ENCODE results near the gene WNK2.
"Not testable (repeated sequence)": the region's sequence is repeated elsewhere in the genome, so short reads cannot be mapped to it uniquely, and the experiment has no call there.

Gene WNK2

GRCh38 chr9:93307468-93308157 lies 123.7 kb downstream of the WNK2 start:
- DNase-seq (ENCODE audit: low read depth in 2 of 2): no peak

- no peak for DNase-seq (ENCODE audit: low read depth in 2 of 2)
Observed at GRCh38 chr9:93308158-93308602, 124.2 kb downstream of the WNK2 start.

- no peak for DNase-seq (ENCODE audit: low read depth in 2 of 2)
Observed at GRCh38 chr9:93308676-93309075, 124.7 kb downstream of the WNK2 start.

- no peak for DNase-seq (ENCODE audit: low read depth in 2 of 2)
Observed at GRCh38 chr9:93309889-93310425, 126.0 kb downstream of the WNK2 start.

- no peak for DNase-seq (ENCODE audit: low read depth in 2 of 2)
Observed at GRCh38 chr9:93315118-93315517, 131.2 kb downstream of the WNK2 start.

- no peak for DNase-seq (ENCODE audit: low read depth in 2 of 2)
Observed at GRCh38 chr9:93315960-93316359, 132.0 kb downstream of the WNK2 start.

- DNase-seq (ENCODE audit: low read depth in 2 of 2): no peak
Observed at GRCh38 chr9:93316726-93317494, 133.0 kb downstream of the WNK2 start.

GRCh38 chr9:93317495-93318094 lies 133.7 kb downstream of the WNK2 start:
- DNase-seq (ENCODE audit: low read depth in 2 of 2): no peak

- DNase-seq (ENCODE audit: low read depth in 2 of 2): no peak
Observed at GRCh38 chr9:93318480-93318879, 134.5 kb downstream of the WNK2 start.

- DNase-seq (ENCODE audit: low read depth in 2 of 2): no peak
Observed at GRCh38 chr9:93319301-93319991, 135.5 kb downstream of the WNK2 start.

GRCh38 chr9:93319992-93320500 lies 136.1 kb downstream of the WNK2 start:
- no peak for DNase-seq (ENCODE audit: low read depth in 2 of 2)

- DNase-seq (ENCODE audit: low read depth in 2 of 2): no peak
Observed at GRCh38 chr9:93320591-93321219, 136.8 kb downstream of the WNK2 start.

GRCh38 chr9:93321220-93321610 lies 137.3 kb downstream of the WNK2 start:
- no peak for DNase-seq (ENCODE audit: low read depth in 2 of 2)

GRCh38 chr9:93323446-93323954 lies 139.6 kb downstream of the WNK2 start:
- DNase-seq (ENCODE audit: low read depth in 2 of 2): not testable (repeated sequence)

GRCh38 chr9:93324191-93324834 lies 140.4 kb downstream of the WNK2 start:
- no peak for DNase-seq (ENCODE audit: low read depth in 2 of 2)

- no peak for DNase-seq (ENCODE audit: low read depth in 2 of 2)
Observed at GRCh38 chr9:93325307-93326035, 141.5 kb downstream of the WNK2 start.

GRCh38 chr9:93326056-93326455 lies 142.1 kb downstream of the WNK2 start:
- no peak for DNase-seq (ENCODE audit: low read depth in 2 of 2)

- DNase-seq (ENCODE audit: low read depth in 2 of 2): no peak
Observed at GRCh38 chr9:93326654-93327053, 142.7 kb downstream of the WNK2 start.

- DNase-seq (ENCODE audit: low read depth in 2 of 2): no peak
Observed at GRCh38 chr9:93329629-93330280, 145.8 kb downstream of the WNK2 start.

All from fibroblast of skin of left biceps (primary cell).